Glutamatergic neuron (in vitro differentiated cells): ENCODE measurements around the gene DCUN1D5. TPM values are rescaled to one million over a fixed set of nuclear protein-coding genes. Genes with fewer than 3 reads are reported as not detected.

ENCODE experiments used
- DNase-seq: peaks from one replicate; pipeline ENCODE4 v3.0.0; 2022
- H3K27ac Mint-ChIP-seq: one replicate; pipeline ENCODE4 v1.8.0; 2020; ENCODE audit warnings: mild to moderate bottlenecking, mixed read lengths, inconsistent platforms; ENCODE audit not compliant: unreplicated experiment
- H3K27me3 Mint-ChIP-seq: one replicate; pipeline ENCODE4 v1.8.0; 2020; ENCODE audit warnings: mild to moderate bottlenecking, moderate library complexity, mixed read lengths, inconsistent platforms; ENCODE audit not compliant: unreplicated experiment
- H3K36me3 Mint-ChIP-seq: one replicate; pipeline ENCODE4 v1.8.0; 2020; ENCODE audit warnings: mild to moderate bottlenecking, mixed read lengths, inconsistent platforms; ENCODE audit not compliant: unreplicated experiment
- H3K4me1 Mint-ChIP-seq: one replicate; pipeline ENCODE4 v1.8.0; 2020; ENCODE audit warnings: mild to moderate bottlenecking, low read depth, mixed read lengths, inconsistent platforms; ENCODE audit not compliant: unreplicated experiment
- H3K4me3 Mint-ChIP-seq: one replicate; pipeline ENCODE4 v1.8.0; 2020; ENCODE audit warnings: mild to moderate bottlenecking, mixed read lengths, inconsistent platforms; ENCODE audit not compliant: unreplicated experiment
- H3K9me3 Mint-ChIP-seq: one replicate; pipeline ENCODE4 v1.8.0; 2020; ENCODE audit warnings: mild to moderate bottlenecking, moderate library complexity, mixed read lengths, inconsistent platforms; ENCODE audit not compliant: unreplicated experiment
- total RNA-seq: library from RNA; stranded (reverse); fragmentation: NEBNext Ultra II Directional; extraction: Animal tissue kit (Norgen Biotek cat#: 25700); gene quantifications from one replicate; pipeline ENCODE4 v1.2.1, GENCODE V29; 2021; ENCODE audit not compliant: unreplicated experiment
- TF ChIP-seq, protein P1 (sequence below): fragments of 200-600 bp; sonication (generic); IDR thresholded peaks from one replicate; pipeline ENCODE4 v1.5.0; 2021; ENCODE audit not compliant: partially characterized antibody, unreplicated experiment

The DCUN1D5 gene
- total RNA-seq, 1 donor from 2014 or later = 51.8 TPM

GRCh38 chr11:103077554-103077953 lies 14.4 kb downstream of the DCUN1D5 start:
- H3K27me3 Mint-ChIP-seq = no peaks in the 10 kb centered on the region
- H3K4me1 Mint-ChIP-seq = no peaks in the 10 kb centered on the region
- TF ChIP-seq, protein P1, sequence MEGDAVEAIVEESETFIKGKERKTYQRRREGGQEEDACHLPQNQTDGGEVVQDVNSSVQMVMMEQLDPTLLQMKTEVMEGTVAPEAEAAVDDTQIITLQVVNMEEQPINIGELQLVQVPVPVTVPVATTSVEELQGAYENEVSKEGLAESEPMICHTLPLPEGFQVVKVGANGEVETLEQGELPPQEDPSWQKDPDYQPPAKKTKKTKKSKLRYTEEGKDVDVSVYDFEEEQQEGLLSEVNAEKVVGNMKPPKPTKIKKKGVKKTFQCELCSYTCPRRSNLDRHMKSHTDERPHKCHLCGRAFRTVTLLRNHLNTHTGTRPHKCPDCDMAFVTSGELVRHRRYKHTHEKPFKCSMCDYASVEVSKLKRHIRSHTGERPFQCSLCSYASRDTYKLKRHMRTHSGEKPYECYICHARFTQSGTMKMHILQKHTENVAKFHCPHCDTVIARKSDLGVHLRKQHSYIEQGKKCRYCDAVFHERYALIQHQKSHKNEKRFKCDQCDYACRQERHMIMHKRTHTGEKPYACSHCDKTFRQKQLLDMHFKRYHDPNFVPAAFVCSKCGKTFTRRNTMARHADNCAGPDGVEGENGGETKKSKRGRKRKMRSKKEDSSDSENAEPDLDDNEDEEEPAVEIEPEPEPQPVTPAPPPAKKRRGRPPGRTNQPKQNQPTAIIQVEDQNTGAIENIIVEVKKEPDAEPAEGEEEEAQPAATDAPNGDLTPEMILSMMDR = no peak
- no peak for DNase-seq
- H3K4me3 Mint-ChIP-seq = no peak overlapping the region
- no peak overlapping the region for H3K27ac Mint-ChIP-seq
- no peaks in the 10 kb centered on the region for H3K36me3 Mint-ChIP-seq
- peaks cover 2% of the 10 kb centered on the region for H3K9me3 Mint-ChIP-seq

DNA sequence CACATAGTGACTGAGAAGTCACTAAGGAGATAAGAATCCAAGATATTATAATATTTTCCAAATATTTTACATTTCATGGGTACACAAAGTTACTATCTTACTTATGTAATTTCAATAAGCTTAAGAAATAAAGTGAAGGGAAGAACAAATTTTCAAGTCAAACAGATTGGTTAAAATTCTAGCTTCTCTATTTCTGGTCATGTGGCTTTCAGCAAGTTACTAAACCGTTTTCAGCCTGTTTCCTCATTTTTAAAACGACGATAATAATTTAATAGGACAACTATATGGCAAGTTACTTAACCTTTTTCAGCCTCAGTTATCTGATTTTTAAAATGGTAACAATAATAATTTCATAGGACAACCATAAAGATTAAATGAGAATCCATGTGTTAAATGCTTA lies 15.6 kb downstream of the DCUN1D5 start:
- H3K27ac Mint-ChIP-seq = no peak overlapping the region
- no peaks in the 10 kb centered on the region for H3K36me3 Mint-ChIP-seq
- TF ChIP-seq, protein P1 = no peak
- no peak for DNase-seq
- peaks cover 2% of the 10 kb centered on the region for H3K9me3 Mint-ChIP-seq
- no peak overlapping the region for H3K4me3 Mint-ChIP-seq
- no peaks in the 10 kb centered on the region for H3K4me1 Mint-ChIP-seq
- H3K27me3 Mint-ChIP-seq = no peaks in the 10 kb centered on the region

- no peak overlapping the region for H3K27ac Mint-ChIP-seq
- H3K36me3 Mint-ChIP-seq = no peaks in the 10 kb centered on the region
These were observed 21.0 kb downstream of the DCUN1D5 start for GRCh38 chr11:103071008-103071407.

GRCh38 chr11:103070142-103070541 lies 21.8 kb downstream of the DCUN1D5 start:
- Mint-ChIP-seq H3K9me3 (no peaks in the 10 kb centered on the region), H3K27me3 (no peaks in the 10 kb centered on the region), H3K36me3 (no peaks in the 10 kb centered on the region), H3K27ac (no peak overlapping the region), H3K4me3 (no peak overlapping the region), H3K4me1 (peaks cover 11% of the 10 kb centered on the region)
- DNase-seq = no peak
- TF ChIP-seq, protein P1 = no peak

More at GRCh38 chr11:103071008-103071407, 21.0 kb downstream of the DCUN1D5 start:
- Mint-ChIP-seq H3K4me3 (peak overlapping the region; percentile 3), H3K4me1 (peaks cover 11% of the 10 kb centered on the region), H3K9me3 (no peaks in the 10 kb centered on the region), H3K27me3 (no peaks in the 10 kb centered on the region)
- no peak for DNase-seq
- TF ChIP-seq, protein P1 = no peak

DNA sequence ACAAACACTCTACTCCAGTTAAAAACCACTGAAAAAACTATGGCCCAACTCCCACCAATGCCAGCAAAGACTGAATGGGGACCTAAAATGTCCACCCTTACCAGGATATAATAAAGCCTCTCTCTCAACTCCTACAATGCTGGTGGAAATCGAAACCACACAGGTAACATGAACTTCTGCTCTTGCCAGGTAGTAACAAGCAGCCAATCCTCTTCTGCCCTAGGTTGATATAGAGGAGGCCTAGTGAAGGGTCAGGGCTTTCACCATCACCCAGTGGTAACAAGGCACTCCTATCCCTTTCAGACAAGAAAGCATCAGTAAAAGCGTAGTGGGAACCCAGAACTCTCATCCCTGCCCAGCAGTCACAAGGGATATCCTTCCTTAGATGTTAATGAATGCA lies 22.6 kb downstream of the DCUN1D5 start:
- Mint-ChIP-seq H3K27me3 (no peaks in the 10 kb centered on the region), H3K27ac (no peak overlapping the region), H3K36me3 (no peaks in the 10 kb centered on the region), H3K4me3 (no peak overlapping the region), H3K4me1 (peaks cover 11% of the 10 kb centered on the region), H3K9me3 (no peaks in the 10 kb centered on the region)
- DNase-seq = no peak
- TF ChIP-seq, protein P1 = no peak
